Stimulated activated CD8-positive, alpha-beta memory T cell treated with anti-CD3 and anti-CD28 coated beads, Interleukin-12 subunit alpha, Interleukin-12 subunit beta, amount 100 ng/mL, for 24 hours (primary cell): Measurements from ENCODE around the gene RGMA.
"Not testable (repeated sequence)": the region's sequence is repeated elsewhere in the genome, so short reads cannot be mapped to it uniquely, and the experiment has no call there.

ENCODE experiments used
- DNase-seq: peaks from one replicate; pipeline ENCODE4 v3.0.0-alpha.2; 2020; ENCODE audit errors: extremely low read depth

Gene RGMA

DNA sequence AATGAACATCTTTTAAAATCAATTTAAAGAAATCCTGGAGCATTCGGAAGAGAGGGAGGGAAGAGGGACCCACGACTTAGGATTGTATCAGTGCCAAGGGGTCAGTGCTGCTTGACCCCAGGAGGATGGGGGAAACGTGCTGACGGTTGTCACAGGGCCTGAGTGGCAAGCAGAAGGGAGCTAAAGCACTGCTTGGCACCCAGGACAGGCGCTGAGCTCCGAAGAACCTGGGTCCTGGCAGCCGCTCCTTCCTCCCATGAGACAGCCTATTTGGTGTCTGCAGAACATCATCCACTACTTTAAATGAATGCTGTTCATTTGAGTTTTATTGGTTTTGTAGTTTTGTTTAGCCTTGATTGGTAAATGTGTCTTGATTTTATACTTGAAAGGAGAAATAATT lies 54.5 kb downstream of the RGMA start:
- no peak for DNase-seq

DNA sequence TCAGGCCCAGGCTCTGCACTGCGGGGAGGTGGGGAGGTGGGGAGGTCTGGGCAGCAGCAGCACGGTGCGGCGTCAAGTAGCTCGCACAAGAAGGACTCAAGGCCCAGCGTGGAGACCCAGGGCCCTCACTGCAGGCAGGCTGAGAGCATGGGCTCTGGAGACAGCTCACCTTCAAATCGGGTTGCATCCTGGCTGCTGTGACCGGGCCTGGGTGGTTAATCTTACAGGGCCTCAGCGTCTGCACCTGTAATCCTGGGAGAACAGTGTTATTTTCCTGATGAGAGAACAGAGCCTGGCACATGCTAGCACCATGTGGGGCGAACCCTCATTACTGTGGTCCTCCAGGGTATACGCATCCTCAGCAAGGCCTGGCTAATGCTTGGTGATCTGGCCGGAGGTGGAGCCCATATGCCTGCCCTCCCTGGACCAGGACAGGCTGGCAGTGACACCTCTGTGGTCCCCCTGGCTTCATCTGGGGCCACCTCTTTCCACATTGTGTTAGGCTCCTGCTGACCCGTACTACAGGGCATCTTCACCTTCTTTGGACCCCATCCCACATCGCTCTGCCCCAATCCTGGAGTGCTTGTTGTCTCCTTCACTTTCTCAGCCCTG lies 55.5 kb downstream of the RGMA start:
- DNase-seq = no peak

DNA sequence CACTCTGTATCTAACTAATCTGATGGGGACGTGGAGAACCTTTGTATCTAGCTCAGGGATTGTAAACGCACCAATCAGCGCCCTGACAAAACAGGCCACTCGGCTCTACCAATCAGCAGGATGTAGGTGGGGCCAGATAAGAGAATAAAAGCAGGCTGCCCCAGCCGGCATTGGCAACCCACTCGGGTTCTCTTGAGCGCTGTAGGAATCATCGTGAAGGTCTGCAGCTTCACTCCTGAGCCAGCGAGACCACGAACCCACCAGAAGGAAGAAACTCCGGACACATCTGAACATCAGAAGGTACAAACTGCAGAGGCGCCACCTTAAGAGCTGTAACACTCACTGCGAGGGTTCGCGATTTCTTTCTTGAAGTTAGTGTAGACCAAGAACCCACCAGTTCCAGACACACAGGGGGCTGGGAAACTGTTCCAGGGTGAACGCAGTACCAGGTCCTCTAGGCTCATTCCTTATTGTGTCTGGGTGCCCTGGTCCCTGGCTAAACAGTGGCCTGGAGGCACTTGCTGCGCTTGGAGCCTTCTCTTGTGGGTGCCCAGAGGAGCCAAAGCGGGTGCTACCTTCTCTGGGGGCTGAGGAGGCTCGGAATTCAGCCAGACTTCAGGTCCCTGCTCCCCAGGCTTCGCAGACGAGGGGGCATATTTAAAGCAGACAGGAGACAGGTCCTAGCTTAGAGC lies 56.4 kb downstream of the RGMA start:
- DNase-seq = not testable (repeated sequence)

DNA sequence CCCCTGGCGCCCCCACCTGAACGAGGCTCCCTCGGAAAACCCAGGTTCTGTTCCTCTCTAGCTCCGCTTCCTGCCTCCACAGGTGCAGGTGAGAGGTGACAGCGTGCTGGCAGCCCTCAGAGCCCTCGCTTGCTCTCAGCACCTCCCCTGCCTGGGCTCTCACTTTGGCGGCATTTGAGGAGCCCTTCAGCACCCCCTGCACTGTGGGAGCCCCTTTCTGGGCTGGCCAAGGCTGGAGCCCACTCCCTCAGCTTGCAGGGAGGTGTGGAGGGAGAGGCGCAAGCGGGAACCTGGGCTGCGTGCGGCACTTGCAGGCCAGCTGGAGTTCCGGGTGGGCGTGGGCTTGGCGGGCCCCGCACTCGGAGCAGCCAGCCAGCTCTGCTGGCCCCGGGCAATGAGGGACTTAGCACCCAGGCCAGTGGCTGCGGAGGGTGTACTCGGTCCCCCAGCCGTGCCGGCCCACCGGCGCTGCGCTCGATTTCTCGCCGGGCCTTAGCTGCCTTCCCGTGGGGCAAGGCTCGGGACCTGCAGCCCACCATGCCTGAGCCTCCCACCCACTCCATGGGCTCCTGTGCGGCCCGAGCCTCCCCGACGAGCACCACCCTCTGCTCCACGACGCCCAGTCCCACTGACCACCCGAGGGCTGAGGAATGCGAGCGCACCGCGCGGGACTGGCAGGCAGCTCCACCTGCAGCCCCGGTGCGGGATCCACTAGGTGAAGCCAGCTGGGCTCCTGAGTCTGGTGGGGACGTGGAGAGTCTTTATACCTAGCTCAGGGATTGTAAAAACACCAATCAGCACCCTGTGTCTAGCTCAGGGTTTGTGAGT lies 57.2 kb downstream of the RGMA start:
- DNase-seq = not testable (repeated sequence)

DNA sequence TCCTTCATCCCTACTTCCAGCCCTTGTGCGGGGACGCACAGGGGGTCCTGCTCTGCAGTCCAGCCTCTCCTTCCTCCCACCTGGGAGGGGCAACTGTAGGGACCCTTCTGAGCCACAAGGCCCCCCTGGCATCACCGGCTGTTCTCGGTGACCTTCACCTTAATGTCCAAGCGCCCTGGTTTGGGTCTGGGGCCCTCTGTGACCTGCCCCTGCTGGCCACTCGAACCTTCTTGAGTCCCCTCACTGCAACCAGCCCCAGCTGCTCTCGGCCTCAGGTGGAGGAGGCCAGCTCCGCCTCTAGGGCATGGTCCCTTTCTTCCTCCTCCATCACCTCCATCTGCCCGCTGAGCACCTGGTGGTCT lies 57.9 kb downstream of the RGMA start:
- no peak for DNase-seq

DNA sequence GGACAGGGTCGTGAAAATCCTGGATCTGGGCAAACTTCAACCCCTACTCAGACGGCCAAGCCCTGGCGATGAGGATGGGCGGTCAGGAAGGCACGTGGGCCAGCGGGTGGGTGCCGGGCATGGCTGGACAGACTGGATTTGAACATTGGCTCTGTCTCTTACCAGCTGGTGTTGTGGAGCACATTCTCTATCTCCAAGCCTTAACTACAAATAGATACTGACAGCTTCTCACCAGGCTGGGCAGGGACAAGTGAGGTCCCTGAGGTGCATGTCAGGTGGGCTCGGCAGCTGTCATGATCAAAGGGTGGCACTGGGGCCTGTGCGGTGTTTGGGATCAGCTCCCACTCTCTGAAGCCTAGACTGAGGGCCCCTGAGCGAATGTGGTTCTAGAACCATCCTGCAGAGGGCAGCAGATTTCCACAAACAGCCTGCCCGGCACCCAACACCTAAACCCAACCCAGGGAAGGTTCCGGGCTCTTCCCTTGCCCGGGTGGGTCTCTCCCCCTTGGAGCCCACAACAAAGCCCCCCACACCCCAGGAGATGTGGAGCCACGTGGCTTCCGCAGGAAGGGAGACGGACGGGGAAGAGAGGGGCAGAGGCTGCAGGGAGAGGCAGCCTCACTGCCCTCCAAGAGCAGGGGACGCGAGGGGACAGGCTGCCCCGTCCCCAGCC lies 58.4 kb downstream of the RGMA start:
- DNase-seq = no peak

DNA sequence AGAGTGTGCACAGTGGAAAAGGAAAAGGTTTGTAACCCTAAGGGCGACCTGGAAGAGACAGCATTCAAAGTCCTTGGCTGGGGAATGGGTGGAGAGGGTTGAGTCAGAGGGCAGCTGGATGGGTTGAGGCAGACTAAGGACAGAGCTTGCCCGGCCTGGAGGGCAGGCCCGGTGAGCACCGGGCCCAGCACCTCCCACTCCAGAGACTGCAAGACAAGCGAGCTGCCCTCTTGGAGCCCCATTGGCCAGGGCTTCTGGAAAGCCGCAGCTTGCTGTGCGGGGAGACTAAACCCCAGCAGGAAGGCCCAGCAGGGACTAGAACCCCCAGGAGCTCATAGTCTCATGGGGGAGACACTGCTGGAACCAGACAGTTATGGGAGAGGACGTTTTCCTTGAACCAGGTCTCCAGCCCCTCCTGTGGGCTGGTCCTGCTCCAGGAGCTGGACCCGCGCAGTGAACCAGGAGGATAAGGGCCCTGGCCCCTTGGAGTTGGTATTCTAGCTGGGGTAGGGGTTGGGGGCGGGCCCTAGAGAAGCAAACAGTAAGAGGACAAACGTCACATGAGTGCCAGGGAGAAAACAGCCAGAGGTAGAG lies 59.1 kb downstream of the RGMA start:
- no peak for DNase-seq

DNA sequence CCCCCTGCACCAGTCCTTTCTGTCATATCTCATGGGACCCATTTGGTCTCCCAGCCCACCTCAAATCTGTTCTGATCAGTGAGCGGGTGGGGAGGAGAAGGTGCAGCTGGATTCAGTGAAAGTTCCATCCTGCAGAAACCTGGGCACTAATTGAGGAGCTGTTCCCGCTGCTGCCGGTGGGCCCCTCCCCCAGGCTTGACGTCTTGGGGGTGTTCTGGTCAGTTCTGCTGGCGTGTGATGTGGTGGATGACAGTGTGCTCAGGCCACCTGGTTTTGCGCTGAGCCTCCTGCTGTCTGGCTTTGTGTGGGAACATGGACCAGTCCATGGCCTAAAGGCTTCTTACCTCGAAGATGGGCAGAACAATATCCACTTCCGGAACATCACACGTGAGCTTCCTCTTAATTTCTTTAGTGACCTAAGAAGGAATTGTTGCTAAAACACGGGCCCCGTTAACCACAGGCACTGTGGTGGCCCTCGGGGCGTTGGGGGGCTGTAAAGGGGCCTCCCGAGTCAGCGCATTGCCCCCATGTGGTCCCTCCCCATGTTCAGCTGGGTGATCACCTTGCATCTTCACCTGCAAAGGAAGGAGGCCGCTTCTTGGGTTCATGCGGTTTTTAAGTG lies 59.7 kb downstream of the RGMA start:
- DNase-seq = no peak

DNA sequence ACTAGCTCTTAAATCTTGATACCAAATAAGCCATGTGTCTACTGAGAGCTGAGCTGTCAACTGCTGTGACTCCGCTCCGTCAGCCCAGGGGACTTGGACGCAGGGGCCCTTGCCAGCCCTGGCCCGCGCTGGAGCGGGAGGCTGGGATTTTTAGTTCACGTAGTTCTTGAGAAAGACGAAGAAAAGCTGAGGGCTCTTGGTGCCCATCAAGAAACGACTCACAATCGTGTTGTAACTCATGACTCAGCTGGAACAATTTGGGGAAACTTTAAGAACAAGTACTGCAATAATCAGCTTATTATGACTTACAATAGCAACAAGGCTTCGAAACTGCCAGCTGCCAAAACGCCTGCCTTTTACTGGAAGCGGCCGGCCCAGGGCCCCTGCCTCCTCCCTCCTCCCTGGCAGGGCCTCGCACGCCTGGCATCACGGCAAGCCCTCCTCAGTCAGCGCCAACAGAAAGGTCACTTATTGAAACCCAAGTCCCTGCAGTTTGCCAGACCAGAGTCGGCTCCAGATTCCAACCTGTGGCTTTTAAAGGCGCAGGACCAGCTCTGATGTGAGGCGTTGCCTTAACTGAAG lies 60.3 kb downstream of the RGMA start:
- DNase-seq = no peak

DNA sequence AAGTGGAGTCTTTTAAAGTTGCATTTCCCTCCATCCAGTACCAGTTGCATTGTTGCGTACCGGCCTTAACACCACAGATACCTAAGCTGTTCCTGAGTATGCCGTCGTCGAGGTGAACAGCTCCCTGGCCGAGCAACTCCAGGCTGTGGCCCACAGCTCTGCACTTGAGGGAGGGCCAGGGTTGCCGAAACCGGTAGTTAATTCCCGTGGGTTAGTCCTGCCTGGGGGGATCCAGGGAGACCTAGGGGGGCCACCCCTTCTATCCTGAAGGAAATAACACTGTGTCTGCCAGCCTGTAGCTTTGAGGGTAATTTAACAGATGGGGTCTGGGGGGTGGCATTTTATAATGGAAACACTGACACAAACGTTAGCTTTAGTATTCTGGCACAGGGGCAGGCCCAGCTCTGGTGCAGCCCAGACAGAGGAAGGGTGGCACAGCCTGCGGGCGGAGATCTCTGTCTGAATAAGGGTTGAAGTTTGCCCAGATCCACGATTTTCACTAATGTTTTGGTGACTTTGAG lies 60.8 kb downstream of the RGMA start:
- no peak for DNase-seq

DNA sequence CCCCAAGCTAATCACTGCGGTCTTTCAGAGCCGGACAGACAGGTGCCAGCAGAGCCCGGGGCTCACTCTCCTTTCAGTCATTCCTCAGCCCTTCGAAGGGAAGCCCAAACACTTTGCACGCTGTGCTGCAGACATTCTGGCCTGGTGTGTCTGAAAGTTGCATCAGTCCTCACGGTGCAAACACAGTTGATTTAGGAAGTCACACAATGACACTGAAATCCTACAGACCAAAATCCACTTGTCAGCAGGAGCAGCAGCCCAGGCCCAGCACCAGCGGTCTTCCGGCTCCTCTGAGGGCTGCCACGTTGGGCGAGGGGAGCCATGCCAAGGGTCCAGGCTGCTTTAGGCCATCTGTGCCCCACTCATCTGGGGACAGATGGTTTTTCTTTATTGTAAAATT lies 61.6 kb downstream of the RGMA start:
- DNase-seq = no peak

DNA sequence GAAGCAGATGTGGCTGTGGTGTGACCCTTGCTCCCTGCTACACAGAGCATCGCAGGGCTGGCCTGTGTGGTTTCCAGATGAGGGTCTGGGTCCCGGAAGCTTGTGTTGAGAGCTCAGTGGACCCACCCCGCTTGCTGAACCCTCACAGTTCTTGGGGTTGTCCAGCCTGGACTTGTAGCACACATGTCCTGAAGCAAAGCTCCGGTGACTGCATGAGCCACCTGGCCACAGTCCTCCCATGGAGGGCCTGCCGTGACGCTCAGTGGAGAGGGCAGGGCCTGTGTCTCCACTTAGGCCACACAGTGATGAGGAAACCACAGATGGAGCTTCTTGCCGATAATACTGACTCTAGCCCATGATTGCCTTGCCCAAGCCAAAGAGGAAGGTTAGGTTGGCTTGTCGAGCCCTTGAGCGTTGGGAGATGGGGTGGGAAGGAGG lies 62.6 kb downstream of the RGMA start:
- no peak for DNase-seq

DNA sequence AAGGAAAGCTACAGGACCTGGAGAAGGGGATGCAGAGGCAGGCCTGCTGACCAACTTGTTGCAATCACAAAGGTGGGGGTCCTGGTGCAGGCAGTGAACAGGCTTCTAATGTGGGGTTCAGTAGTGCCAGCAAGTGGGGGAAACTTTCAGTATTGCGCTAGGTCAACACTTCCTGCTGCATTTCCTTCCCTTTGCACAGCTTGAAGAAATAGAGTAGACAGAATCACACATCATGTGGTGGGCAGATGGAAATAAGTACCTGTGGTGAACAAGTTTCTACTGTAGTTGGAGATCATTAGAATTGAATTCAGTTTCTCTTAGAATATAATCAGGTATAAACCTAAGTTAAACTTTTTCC lies 63.4 kb downstream of the RGMA start:
- DNase-seq = no peak

DNA sequence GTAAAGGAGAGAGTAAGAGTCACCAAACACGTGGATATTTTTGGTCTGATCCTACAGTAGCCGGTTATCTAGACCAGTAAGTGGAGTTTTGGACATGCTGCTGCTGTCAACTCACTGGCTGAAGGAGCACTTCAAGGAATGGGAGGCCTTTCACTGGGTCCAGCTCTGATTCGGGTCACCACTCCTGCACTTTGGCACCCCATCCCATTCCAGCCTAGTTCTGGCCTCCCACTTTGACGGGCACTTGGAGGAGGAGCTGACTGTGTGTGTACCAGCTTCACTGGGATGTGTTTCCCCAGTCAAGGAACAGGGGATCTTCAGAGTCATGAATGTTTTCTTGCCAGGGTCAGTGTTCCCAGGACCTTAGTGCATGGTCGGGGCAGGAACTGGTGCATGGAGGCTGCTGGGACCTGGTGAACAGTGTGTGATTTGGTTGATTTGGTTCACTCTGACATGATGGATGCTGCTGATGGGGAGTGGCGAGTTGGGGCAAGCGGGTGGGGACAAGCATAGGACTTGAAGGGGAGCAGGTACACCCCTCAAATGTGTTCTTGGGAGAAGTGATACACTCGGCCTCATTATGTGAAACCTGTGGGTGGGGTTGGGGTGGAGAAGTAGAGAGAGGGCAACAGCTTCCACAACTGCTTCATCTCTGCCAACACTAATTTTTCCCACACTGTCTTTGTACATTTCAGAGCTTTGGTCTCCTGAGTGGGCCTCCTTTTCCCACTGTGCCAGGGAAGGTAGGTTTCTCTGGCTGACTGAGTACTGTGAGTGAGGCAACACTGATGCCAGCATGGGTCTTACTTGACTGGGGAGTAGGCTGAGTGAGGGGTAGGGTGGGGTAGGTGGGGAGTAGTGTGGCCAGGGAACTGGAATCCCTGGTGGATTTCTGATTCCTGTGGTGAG lies 64.0 kb downstream of the RGMA start:
- no peak for DNase-seq

DNA sequence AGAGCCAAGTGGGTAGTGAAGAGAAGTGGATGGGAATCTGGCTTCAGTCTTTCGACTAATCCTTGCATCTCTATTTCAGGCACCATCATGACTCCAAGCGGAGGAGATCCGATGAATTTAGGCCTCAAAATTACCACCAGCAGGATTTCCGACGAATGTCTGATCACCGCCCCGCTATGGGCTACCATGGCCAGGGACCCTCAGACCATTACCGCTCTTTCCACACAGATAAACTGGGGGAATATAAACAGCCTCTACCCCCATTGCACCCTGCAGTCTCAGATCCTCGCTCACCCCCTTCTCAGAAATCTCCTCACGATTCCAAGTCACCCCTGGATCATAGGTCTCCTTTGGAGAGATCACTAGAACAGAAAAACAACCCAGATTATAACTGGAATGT lies 64.7 kb downstream of the RGMA start:
- no peak for DNase-seq

DNA sequence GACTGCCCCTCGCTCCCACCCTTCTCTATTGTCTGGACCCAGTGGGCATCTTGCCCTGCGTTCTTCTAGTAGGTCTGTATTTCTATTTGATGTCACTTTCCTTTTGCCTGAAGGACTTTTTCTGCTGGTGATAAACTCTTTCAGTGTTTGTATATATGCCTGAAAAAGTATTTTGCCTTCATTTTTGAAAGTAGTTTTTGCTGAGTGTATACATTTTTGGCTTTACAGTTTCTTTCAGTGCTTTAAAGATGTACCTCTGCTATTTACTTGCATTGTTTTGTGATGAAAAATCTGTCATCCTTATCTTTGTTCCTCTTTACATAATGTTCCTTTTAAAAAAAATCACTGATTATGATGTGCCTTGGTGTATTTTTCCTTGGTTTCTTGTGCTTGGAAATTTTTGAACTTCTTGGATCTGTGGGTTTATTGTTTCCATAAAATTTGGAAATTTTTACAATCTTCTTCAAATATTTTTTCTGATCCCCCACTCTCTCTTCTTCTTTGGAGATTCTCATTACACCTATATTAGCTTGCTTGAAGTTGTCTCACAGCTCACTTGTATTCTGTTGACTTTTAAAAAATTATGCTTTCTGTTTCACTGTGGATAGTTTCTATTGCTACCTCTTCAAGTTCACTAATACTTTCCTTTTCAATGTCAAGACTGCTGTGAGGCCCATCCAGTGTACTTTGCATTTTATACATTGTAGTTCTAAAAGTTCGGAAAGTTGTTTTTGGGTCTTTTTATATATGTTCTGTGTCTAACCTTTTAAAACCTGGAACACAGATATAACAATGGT lies 67.8 kb downstream of the RGMA start:
- DNase-seq = no peak

DNA sequence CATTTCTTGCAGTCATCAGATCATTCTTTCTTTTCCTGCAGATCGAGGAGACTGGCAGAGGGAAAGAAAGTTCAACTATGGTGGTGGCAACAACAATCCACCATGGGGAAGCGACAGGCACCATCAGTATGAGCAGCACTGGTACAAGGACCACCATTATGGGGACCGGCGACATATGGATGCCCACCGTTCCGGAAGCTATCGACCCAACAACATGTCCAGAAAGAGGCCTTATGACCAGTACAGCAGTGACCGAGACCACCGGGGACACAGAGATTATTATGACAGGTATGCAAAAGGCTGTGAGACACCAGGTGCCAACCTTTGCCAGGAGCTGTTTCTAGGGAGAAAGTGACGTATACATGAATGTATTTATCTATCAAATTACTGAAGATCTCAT lies 69.0 kb downstream of the RGMA start:
- DNase-seq = no peak

DNA sequence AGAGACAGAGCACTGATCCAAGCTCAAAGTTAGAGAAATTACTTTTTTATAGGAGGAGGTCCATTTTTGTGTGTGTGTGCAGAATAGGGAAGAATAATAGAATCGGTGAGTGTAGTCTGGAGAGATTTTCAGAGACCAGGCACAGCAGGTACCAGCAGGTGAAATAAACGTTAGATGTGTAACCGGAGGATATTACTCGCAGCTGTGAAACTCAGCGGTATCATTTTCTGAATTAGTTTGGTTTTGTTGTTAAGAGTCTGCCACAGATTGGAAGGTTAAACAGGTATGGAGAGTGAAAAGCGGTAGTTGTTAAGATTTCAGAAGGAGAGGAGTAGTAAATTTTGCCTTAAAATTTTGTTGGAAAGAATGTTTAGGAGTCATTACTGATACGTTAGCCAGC lies 69.9 kb downstream of the RGMA start:
- DNase-seq = no peak

DNA sequence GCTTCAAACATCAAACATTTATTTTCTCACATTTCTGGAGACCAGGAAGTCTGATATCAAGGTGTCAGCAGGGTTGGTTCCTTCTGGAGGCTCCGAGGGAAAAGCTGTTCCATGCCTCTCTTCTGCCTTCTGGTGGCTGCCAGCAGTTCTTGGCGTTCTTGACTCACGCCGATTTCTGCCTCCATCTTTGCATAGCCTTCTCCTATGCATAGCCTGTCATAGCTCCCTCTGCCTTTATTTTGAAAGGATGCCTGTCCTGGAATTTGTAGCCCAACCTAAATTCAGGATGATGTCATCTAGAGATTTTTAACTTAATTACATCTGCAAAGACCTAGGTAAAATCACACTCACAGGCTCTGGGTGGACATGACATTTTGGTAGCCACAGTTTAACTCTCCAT lies 70.4 kb downstream of the RGMA start:
- DNase-seq = no peak
